DND-41 (cell line): ENCODE results near the gene FBLN1.

ENCODE experiments used
- ATAC-seq: fragments of 200-7000 bp; cut with Tn5 transposase; 3 replicates; pipeline ENCODE4 v1.9.1; 2021; ENCODE audit warnings: low read depth; ENCODE audit not compliant: insufficient read depth
- DNase-seq: peaks from one replicate; pipeline ENCODE4 v3.0.0-alpha.2; 2020
- H2AFZ ChIP-seq: 2 replicates; pipeline ENCODE4 v1.6.0; 2012; ENCODE audit warnings: low read depth, low read length
- H3K27ac ChIP-seq: 2 replicates; pipeline ENCODE4 v1.5.1; 2012; ENCODE audit warnings: low read length, inconsistent platforms
- H3K27me3 ChIP-seq: fragments of 200-600 bp; sonication (generic); 2 replicates; pipeline ENCODE4 v1.6.0; 2012; ENCODE audit warnings: low read length, mild to moderate bottlenecking, inconsistent platforms; ENCODE audit not compliant: insufficient read depth, poor library complexity
- H3K36me3 ChIP-seq: 2 replicates; pipeline ENCODE4 v1.5.1; 2012; ENCODE audit warnings: low read length, inconsistent platforms; ENCODE audit not compliant: insufficient read depth
- H3K4me1 ChIP-seq: 2 replicates; pipeline ENCODE4 v1.5.1; 2012; ENCODE audit warnings: mild to moderate bottlenecking, low read length; ENCODE audit not compliant: insufficient read depth
- H3K4me2 ChIP-seq: 2 replicates; pipeline ENCODE4 v1.6.0; 2012; ENCODE audit warnings: mild to moderate bottlenecking, moderate library complexity, low read length, inconsistent platforms; ENCODE audit not compliant: insufficient read depth
- H3K4me3 ChIP-seq, 2 experiments: fragments of 200-600 bp in 1 of 2; shearing (Covaris generic) in 1 of 2; 2 replicates each; pipeline ENCODE4 v1.5.1; 2012 to 2016; ENCODE audit warnings: inconsistent platforms in 2 of 2, low read length in 2 of 2, mild to moderate bottlenecking in 2 of 2, low read depth in 1 of 2, moderate library complexity in 1 of 2
- H3K79me2 ChIP-seq: 2 replicates; pipeline ENCODE4 v1.6.0; 2012; ENCODE audit warnings: low read length, inconsistent platforms; ENCODE audit not compliant: insufficient read depth
- H3K9ac ChIP-seq: 2 replicates; pipeline ENCODE4 v1.6.0; 2012; ENCODE audit warnings: low read depth, mild to moderate bottlenecking, inconsistent platforms, low read length, moderate library complexity
- H3K9me3 ChIP-seq: 2 replicates; pipeline ENCODE4 v1.5.1; 2012; ENCODE audit warnings: low read length, moderate library complexity, mild to moderate bottlenecking, inconsistent platforms; ENCODE audit not compliant: insufficient read depth, severe bottlenecking
- H4K20me1 ChIP-seq: 2 replicates; pipeline ENCODE4 v1.6.0; 2012; ENCODE audit warnings: low read length; ENCODE audit not compliant: insufficient read depth
- CTCF ChIP-seq: IDR thresholded peaks from 2 replicates; pipeline ENCODE4 v1.5.1; 2012; ENCODE audit warnings: borderline replicate concordance, low read length, moderate library complexity, mild to moderate bottlenecking; ENCODE audit not compliant: poor library complexity, severe bottlenecking; ENCODE audit errors: extremely low read depth
- EZH2 ChIP-seq: IDR thresholded peaks from 3 replicates; pipeline ENCODE4 v1.6.1; 2012; ENCODE audit warnings: borderline replicate concordance, low read depth, mild to moderate bottlenecking, moderate library complexity, low read length, inconsistent platforms; ENCODE audit not compliant: severe bottlenecking

The FBLN1 gene

DNA sequence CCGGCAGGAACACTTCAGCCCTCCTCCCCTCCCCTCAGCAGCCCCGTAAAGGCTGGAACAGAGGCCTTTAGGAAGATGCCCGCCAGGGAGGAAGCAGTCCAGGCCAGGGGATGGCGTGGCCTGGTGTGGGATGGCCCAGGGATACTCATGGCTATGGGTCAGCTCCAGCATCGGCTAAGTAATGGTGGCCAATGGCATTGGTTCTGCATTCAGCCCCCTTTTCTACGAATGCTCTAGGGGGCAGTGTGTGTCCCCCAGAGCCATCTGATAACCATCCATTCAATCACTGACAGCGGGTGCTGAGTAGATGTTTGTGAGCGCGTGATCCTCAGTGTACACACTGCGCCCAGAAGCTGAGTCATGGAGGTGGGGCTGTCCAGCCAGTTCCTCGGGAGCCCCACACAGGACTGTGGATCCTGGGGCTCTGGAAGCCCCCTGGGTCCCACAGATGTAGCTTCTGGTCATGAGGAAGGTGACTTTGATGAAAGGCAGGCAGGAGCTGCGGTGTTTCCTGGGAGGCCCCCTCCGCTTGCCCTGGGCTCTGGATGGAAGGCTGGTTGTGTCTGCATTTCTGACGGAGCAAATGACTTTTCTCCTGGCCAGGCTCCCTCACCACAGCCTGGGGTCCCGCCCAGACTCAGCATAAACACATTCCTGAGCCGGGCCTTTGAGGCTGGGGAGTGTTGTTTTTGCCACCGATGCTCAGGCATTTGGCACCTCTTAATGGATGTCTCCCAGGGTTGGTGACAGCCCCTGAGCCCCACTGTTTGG is 46.5 kb downstream of the FBLN1 start:
- Histone ChIP-seq H4K20me1 (peaks cover 3% of the 10 kb centered on the region), H3K9me3 (no peaks in the 10 kb centered on the region), H3K36me3 (no peaks in the 10 kb centered on the region), H3K4me3 (no peak overlapping the region), H3K27ac (no peak overlapping the region), H3K4me1 (no peaks in the 10 kb centered on the region), H3K4me2 (no peak overlapping the region), H3K27me3 (peaks cover 7% of the 10 kb centered on the region), H3K79me2 (no peaks in the 10 kb centered on the region), H3K9ac (no peak overlapping the region), H2AFZ (no peak overlapping the region)
- TF ChIP-seq EZH2 (no peak), CTCF (peak; percentile 37)
- DNase-seq (no peak), ATAC-seq (no peak)

DNA sequence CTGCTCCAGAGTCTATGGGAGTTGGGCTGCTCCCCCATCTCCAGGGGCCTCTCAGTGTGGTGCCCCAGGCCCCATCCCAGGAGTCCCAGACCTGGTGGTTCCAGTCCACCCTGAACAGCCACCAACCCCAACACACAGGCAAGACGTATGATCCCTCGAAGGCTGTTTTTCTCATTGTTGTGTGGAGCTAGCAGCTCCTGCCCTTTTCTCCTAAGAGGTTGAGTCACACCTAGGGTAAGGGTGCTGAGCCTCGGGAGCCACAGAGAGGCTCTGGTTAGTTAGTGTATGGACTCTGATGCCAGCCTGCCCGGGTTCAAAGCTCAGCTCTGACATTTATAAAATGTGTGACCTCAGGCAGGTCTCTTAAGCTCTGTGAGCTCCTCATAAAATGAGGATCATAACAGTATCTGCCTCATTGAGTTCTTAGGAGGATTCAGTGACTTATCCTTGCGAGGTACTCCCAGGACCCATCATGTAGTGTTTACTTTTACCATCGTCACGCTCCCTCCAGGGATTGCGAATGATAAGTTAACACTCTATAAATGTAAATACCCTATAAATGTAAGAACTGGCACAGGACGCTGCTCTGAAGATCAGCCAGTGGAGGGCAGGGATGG is 47.2 kb downstream of the FBLN1 start:
- H3K4me2 ChIP-seq, result no peak overlapping the region

GRCh38 chr22:45550416-45550815 is 47.7 kb downstream of the FBLN1 start:
- Histone ChIP-seq H2AFZ (no peak overlapping the region), H3K79me2 (no peaks in the 10 kb centered on the region), H3K4me1 (no peaks in the 10 kb centered on the region), H3K4me3 (no peak overlapping the region), H4K20me1 (peaks cover 3% of the 10 kb centered on the region), H3K27ac (no peak overlapping the region), H3K36me3 (no peaks in the 10 kb centered on the region), H3K4me2 (no peak overlapping the region), H3K9me3 (no peaks in the 10 kb centered on the region), H3K27me3 (peaks cover 2% of the 10 kb centered on the region), H3K9ac (no peak overlapping the region)
- TF ChIP-seq EZH2 (no peak), CTCF (no peak)
- DNase-seq (no peak), ATAC-seq (no peak)

More for the DNA sequence above, 47.2 kb downstream of the FBLN1 start:
- Histone ChIP-seq H3K79me2 (no peaks in the 10 kb centered on the region), H3K4me3 (no peak overlapping the region), H3K27ac (no peak overlapping the region), H3K9ac (no peak overlapping the region), H4K20me1 (peaks cover 3% of the 10 kb centered on the region), H2AFZ (no peak overlapping the region), H3K36me3 (no peaks in the 10 kb centered on the region), H3K4me1 (no peaks in the 10 kb centered on the region), H3K27me3 (peaks cover 5% of the 10 kb centered on the region), H3K9me3 (no peaks in the 10 kb centered on the region)
- ATAC-seq, result no peak
- DNase-seq, result no peak
- TF ChIP-seq EZH2, result no peak
- no peak for TF ChIP-seq CTCF
